ENCODE measurements around the gene GPR162.

The GPR162 gene

GRCh38 chr12:6782119-6782518 is 39.5 kb upstream of the GPR162 start:
- H3K4me3 ChIP-seq (replicated peaks; ENCODE audit: low read depth, low read length) = no peak overlapping the region
- TF ChIP-seq, protein P1, sequence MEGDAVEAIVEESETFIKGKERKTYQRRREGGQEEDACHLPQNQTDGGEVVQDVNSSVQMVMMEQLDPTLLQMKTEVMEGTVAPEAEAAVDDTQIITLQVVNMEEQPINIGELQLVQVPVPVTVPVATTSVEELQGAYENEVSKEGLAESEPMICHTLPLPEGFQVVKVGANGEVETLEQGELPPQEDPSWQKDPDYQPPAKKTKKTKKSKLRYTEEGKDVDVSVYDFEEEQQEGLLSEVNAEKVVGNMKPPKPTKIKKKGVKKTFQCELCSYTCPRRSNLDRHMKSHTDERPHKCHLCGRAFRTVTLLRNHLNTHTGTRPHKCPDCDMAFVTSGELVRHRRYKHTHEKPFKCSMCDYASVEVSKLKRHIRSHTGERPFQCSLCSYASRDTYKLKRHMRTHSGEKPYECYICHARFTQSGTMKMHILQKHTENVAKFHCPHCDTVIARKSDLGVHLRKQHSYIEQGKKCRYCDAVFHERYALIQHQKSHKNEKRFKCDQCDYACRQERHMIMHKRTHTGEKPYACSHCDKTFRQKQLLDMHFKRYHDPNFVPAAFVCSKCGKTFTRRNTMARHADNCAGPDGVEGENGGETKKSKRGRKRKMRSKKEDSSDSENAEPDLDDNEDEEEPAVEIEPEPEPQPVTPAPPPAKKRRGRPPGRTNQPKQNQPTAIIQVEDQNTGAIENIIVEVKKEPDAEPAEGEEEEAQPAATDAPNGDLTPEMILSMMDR (IDR thresholded peaks at IDR 0.05; ENCODE audit: low read length, missing control alignments) = no peak
- DNase-seq (ENCODE audit: low read depth) = no peak

- H3K4me3 ChIP-seq (replicated peaks; ENCODE audit: low read depth, low read length) = no peak overlapping the region
- DNase-seq (ENCODE audit: low read depth) = no peak
- TF ChIP-seq, protein P1 (IDR thresholded peaks at IDR 0.05; ENCODE audit: low read length, missing control alignments) = no peak
Measured at GRCh38 chr12:6782850-6783566, 38.6 kb upstream of the GPR162 start.

DNA sequence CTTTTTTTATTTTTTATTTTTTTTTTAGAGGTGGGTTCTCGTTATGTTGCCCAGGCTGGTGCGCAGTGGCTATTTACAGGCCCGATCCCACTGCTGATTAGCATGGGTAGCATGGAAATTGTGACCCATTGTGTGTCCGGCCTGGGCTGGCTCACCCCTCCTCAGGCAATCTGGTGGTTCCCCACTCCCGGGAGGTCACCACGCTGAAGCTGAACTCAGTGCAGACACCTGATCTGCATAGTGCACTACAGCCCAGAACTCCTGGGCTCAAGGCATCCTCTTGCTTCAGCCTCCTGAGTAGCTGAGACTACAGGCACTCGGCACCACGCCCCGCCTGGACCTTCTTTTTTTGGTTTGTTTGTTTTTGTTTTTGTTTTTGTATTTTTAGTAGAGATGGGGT is 37.8 kb upstream of the GPR162 start:
- TF ChIP-seq, protein P1 (IDR thresholded peaks at IDR 0.05; ENCODE audit: low read length, missing control alignments) = no peak
- no peak for DNase-seq (ENCODE audit: low read depth)
- H3K4me3 ChIP-seq (replicated peaks; ENCODE audit: low read depth, low read length) = no peak overlapping the region

DNA sequence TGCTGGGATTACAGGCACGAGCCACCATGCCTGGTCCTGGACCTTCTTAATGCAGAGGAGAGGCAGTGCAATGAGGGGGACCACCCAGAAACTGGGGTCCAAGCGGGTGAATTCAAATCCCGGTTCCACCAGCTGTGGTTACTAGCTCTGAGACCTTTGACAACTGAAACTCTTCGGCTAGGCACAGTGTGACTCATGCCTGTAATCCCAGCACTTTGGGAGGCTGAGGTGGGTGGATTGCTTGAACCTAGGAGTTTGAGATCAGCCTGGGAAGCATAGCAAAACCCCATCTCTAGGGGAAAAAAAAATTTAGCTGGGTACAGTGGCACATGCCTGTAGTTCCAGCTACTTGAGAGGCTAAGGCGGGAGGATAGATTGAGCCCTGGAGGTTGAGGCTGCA is 37.3 kb upstream of the GPR162 start:
- TF ChIP-seq, protein P1 (IDR thresholded peaks at IDR 0.05; ENCODE audit: low read length, missing control alignments) = no peak
- no peak for DNase-seq (ENCODE audit: low read depth)
- no peak overlapping the region for H3K4me3 ChIP-seq (replicated peaks; ENCODE audit: low read depth, low read length)

DNA sequence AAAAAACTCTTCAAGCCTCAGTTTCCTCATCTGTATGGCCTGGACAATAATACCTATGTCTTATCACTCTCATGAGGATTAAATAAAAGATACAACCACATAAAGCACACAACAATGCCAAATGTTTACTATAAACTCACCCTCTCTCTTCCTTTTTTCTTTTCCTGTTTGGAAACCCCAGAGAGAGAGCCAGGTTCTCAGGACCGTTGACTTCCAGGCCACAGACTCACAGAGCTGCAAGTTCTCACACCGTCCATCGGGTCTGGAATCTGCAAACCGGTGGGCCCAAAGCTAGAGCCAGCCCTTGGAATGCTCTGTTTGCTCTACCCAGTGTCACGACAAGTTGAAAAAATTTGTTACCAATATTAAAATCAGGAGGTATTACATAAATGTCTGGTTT is 36.9 kb upstream of the GPR162 start:
- TF ChIP-seq, protein P1 (IDR thresholded peaks at IDR 0.05; ENCODE audit: low read length, missing control alignments) = no peak
- no peak overlapping the region for H3K4me3 ChIP-seq (replicated peaks; ENCODE audit: low read depth, low read length)
- no peak for DNase-seq (ENCODE audit: low read depth)

DNA sequence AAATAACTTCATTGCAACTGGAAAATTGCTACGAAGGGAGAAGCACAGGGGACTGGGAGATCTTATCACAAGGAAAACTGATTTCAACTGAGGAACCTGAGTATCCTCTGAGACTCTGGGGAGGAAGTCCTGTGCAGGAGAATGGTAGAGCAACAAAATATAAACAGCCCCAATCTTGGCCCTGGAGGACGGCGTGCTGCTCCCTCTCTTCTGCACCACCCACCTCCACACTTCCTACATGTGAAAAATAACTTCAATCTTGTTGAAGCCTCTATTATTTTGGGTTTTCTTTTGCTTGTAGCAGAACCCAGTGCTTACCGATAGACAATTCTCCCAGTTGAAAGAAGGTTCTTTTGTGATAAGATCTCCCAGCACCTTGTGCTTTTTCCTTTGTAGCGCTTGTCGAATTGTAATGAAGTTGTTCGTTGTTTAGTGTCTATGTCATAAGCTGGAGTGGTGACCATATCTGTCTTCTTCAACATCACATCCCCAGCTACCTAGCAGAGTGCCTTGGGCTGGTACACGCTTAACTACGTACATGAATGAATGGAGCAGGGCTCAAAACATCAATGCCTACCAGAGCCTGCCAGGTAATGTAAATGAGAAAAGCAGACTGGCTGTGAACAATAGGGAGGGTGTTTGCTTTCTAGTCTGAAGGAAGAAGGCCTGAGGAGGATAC is 35.1 kb upstream of the GPR162 start:
- no peak for DNase-seq (ENCODE audit: low read depth)
- H3K4me3 ChIP-seq (replicated peaks; ENCODE audit: low read depth, low read length) = no peak overlapping the region
- TF ChIP-seq, protein P1 (IDR thresholded peaks at IDR 0.05; ENCODE audit: low read length, missing control alignments) = no peak
